Activated CD4-positive, alpha-beta T cell treated with anti-CD3 and anti-CD28 coated beads, Interleukin-2, Interleukin-6, amounts not matched to agents 100 ng/mL and 50 ng/mL, durations not matched to agents 16 hours and 8 hours (primary cell): Measurements from ENCODE around the gene LRRC27.

Source experiments
- DNase-seq: peaks from one replicate; pipeline ENCODE4 v3.0.0-alpha.2; 2020

Gene LRRC27

GRCh38 chr10:132392811-132393694 lies 61.1 kb downstream of the LRRC27 start:
- no peak for DNase-seq

- no peak for DNase-seq
These were observed 61.7 kb downstream of the LRRC27 start for GRCh38 chr10:132393695-132394181.

GRCh38 chr10:132394201-132394811 lies 62.3 kb downstream of the LRRC27 start:
- DNase-seq, result no peak

- DNase-seq, result no peak
These were observed 63.1 kb downstream of the LRRC27 start for GRCh38 chr10:132394936-132395703.

- DNase-seq, result no peak
These were observed 63.9 kb downstream of the LRRC27 start for GRCh38 chr10:132395704-132396493.

- DNase-seq, result peak; percentile 48
These were observed 64.6 kb downstream of the LRRC27 start for GRCh38 chr10:132396494-132397035.

GRCh38 chr10:132397036-132397541 lies 65.1 kb downstream of the LRRC27 start, which contains the start of gene PWWP2B:
Gene PWWP2B, plus strand, starts transcription at chr10:132397200. Its CDS starts 27 bp downstream, at chr10:132397227.
- DNase-seq, result peak; percentile 23

GRCh38 chr10:132397671-132398565 lies 65.9 kb downstream of the LRRC27 start:
- peak; percentile 12 for DNase-seq

- DNase-seq, result no peak
These were observed 66.6 kb downstream of the LRRC27 start for GRCh38 chr10:132398566-132398991.

GRCh38 chr10:132399117-132400035 lies 67.4 kb downstream of the LRRC27 start:
- no peak for DNase-seq

GRCh38 chr10:132400041-132400546 lies 68.1 kb downstream of the LRRC27 start:
- no peak for DNase-seq

- no peak for DNase-seq
These were observed 68.7 kb downstream of the LRRC27 start for GRCh38 chr10:132400547-132401151.

- no peak for DNase-seq
These were observed 69.6 kb downstream of the LRRC27 start for GRCh38 chr10:132401401-132402118.

- DNase-seq, result no peak
These were observed 70.8 kb downstream of the LRRC27 start for GRCh38 chr10:132402781-132403241.

GRCh38 chr10:132403511-132404168 lies 71.6 kb downstream of the LRRC27 start:
- no peak for DNase-seq

GRCh38 chr10:132404169-132404880 lies 72.3 kb downstream of the LRRC27 start:
- no peak for DNase-seq
